Esophagus squamous epithelium (tissue), 4 donors: Measurements from ENCODE around the gene BPIFB1.

Source experiments
- POLR2A ChIP-seq, 4 donors: fragments of 450-650 bp; IDR thresholded peaks; one replicate each; pipeline ENCODE4 v1.6.1; 2017; ENCODE audit warnings: antibody characterized with exemption in 4 of 4, mild to moderate bottlenecking in 4 of 4, moderate library complexity in 3 of 4
- TF ChIP-seq, protein P1 (sequence below), 6 experiments: fragments of 450-650 bp in 4 of 6; fragments of 200-600 bp in 2 of 6; sonication (generic) in 2 of 6; IDR thresholded peaks; one replicate each; pipeline ENCODE4 v1.5.1; 2016 to 2019; ENCODE audit warnings: antibody characterized with exemption in 6 of 6, mild to moderate bottlenecking in 4 of 6, moderate library complexity in 4 of 6

DNA sequence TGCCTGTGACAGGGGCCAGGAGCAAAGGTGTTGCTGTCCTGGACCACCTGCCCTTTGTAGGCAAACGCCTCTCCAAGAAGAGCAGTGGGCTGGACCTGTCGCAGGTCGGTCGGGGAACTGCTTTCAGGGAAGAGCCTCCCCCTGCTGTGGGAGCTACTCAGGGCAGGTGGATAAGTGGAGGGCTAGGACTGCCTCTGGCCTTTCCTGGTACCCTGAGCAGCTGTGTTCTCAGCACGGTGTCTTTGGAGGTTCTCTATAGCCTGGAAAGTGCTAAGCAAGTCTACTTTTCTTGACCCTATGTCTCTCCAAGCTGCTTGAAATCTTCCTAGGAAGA lies 35.0 kb downstream of the BPIFB1 start:
- TF ChIP-seq POLR2A (IDR thresholded peaks at IDR 0.05) = no peak
- TF ChIP-seq, protein P1, sequence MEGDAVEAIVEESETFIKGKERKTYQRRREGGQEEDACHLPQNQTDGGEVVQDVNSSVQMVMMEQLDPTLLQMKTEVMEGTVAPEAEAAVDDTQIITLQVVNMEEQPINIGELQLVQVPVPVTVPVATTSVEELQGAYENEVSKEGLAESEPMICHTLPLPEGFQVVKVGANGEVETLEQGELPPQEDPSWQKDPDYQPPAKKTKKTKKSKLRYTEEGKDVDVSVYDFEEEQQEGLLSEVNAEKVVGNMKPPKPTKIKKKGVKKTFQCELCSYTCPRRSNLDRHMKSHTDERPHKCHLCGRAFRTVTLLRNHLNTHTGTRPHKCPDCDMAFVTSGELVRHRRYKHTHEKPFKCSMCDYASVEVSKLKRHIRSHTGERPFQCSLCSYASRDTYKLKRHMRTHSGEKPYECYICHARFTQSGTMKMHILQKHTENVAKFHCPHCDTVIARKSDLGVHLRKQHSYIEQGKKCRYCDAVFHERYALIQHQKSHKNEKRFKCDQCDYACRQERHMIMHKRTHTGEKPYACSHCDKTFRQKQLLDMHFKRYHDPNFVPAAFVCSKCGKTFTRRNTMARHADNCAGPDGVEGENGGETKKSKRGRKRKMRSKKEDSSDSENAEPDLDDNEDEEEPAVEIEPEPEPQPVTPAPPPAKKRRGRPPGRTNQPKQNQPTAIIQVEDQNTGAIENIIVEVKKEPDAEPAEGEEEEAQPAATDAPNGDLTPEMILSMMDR (IDR thresholded peaks at IDR 0.05) = no peak
